Immature natural killer cell (primary cell): ENCODE measurements around the gene ANTKMT. TPM values are rescaled to one million over a fixed set of nuclear protein-coding genes. Genes with fewer than 3 reads are reported as not detected.

ENCODE experiments used
- DNase-seq, 3 donors: peaks; one replicate each; pipeline ENCODE4 v3.0.0; 2022; ENCODE audit warnings: mixed read lengths in 1 of 3
- H3K27ac Mint-ChIP-seq, 6 donors: one replicate each; pipeline ENCODE4 v1.8.0; 2020; ENCODE audit warnings: mixed read lengths in 6 of 6, mild to moderate bottlenecking in 5 of 6, inconsistent platforms in 4 of 6, moderate library complexity in 3 of 6
- H3K27me3 Mint-ChIP-seq, 3 donors: one replicate each; pipeline ENCODE4 v1.8.0; 2020 to 2021; ENCODE audit warnings: low read depth in 3 of 3, mild to moderate bottlenecking in 3 of 3, mixed read lengths in 3 of 3, moderate library complexity in 3 of 3, inconsistent platforms in 1 of 3
- H3K36me3 Mint-ChIP-seq, 3 donors: one replicate each; pipeline ENCODE4 v1.8.0; 2020; ENCODE audit warnings: mixed read lengths in 3 of 3, inconsistent platforms in 2 of 3, mild to moderate bottlenecking in 2 of 3
- H3K4me1 Mint-ChIP-seq, 2 donors: one replicate each; pipeline ENCODE4 v1.8.0; 2020; ENCODE audit warnings: inconsistent platforms in 2 of 2, mild to moderate bottlenecking in 2 of 2, mixed read lengths in 2 of 2, moderate library complexity in 1 of 2
- H3K4me3 Mint-ChIP-seq, 5 donors: one replicate each; pipeline ENCODE4 v1.8.0; 2020; ENCODE audit warnings: mild to moderate bottlenecking in 5 of 5, mixed read lengths in 5 of 5, inconsistent platforms in 3 of 5, moderate library complexity in 3 of 5
- H3K9me3 Mint-ChIP-seq, 6 donors: one replicate each; pipeline ENCODE4 v1.8.0; 2020; ENCODE audit warnings: mild to moderate bottlenecking in 6 of 6, mixed read lengths in 6 of 6, inconsistent platforms in 4 of 6, moderate library complexity in 3 of 6
- polyA plus RNA-seq, 3 donors: library from polyadenylated mRNA; unstranded; fragments of 300-500 nt; fragmentation: Illumina TruSeq; gene quantifications; one replicate each; pipeline ENCODE4 v1.2.3, GENCODE V29; 2021

The ANTKMT gene
- polyA plus RNA-seq, 3 donors from 2014 or later = 71.7 to 110 (median 94.1) TPM

GRCh38 chr16:726438-727290 lies 5.7 kb downstream of the ANTKMT start, which contains the start of the genes CCDC78 and HAGHL:
Gene CCDC78, minus strand, starts transcription at chr16:726443. Its CDS starts 76 bp downstream, at chr16:726367.
Gene HAGHL, plus strand, starts transcription at chr16:727106. Its CDS starts 404 bp downstream, at chr16:727510.
- Mint-ChIP-seq H3K27ac (peak within 1 kb of the TSS; percentile 12 to 51 (median 32)), H3K9me3 (no peaks in the 10 kb centered on the region), H3K36me3 (no peaks in the 10 kb centered on the region), H3K4me3 (peak within 1 kb of the TSS; percentile 69 to 79 (median 76)), H3K4me1 (peaks cover 0 to 1% of the 10 kb centered on the region in 2 donors), H3K27me3 (peaks cover 2 to 10% (median 3%) of the 10 kb centered on the region in 3 donors)
- peak; percentile 68 to 74 (median 73) for DNase-seq

- no peak overlapping the region for H3K27ac Mint-ChIP-seq
Measured at GRCh38 chr16:727291-727977, 6.5 kb downstream of the ANTKMT start.

GRCh38 chr16:728131-728889 lies 7.4 kb downstream of the ANTKMT start:
- H3K4me1 Mint-ChIP-seq = no peaks in the 10 kb centered on the region
- peak; percentile 80 to 85 (median 85) for DNase-seq
- H3K27ac Mint-ChIP-seq = peak overlapping the region in 1 of 6 donors; percentile 20
- no peaks in the 10 kb centered on the region for H3K9me3 Mint-ChIP-seq
- H3K36me3 Mint-ChIP-seq = no peaks in the 10 kb centered on the region
- peak overlapping the region; percentile 33 to 69 (median 62) for H3K4me3 Mint-ChIP-seq
- H3K27me3 Mint-ChIP-seq = peaks cover 2 to 11% (median 3%) of the 10 kb centered on the region in 3 donors

More at GRCh38 chr16:727291-727977, 6.5 kb downstream of the ANTKMT start:
- Mint-ChIP-seq H3K4me1 (peaks cover 0 to 1% of the 10 kb centered on the region in 2 donors), H3K4me3 (peak overlapping the region; percentile 30 to 69 (median 42)), H3K27me3 (peaks cover 2 to 10% (median 3%) of the 10 kb centered on the region in 3 donors), H3K36me3 (no peaks in the 10 kb centered on the region), H3K9me3 (no peaks in the 10 kb centered on the region)
- DNase-seq = peak in 2 of 3 donors; percentile 42

GRCh38 chr16:728890-729744 lies 8.2 kb downstream of the ANTKMT start:
- Mint-ChIP-seq H3K4me3 (peak overlapping the region in 4 of 5 donors; percentile 44 to 70 (median 63)), H3K27me3 (peaks cover 2 to 11% (median 3%) of the 10 kb centered on the region in 3 donors), H3K36me3 (no peaks in the 10 kb centered on the region), H3K4me1 (no peaks in the 10 kb centered on the region), H3K9me3 (no peaks in the 10 kb centered on the region), H3K27ac (peak overlapping the region in 1 of 6 donors; percentile 20)
- DNase-seq = no peak

- Mint-ChIP-seq H3K36me3 (no peaks in the 10 kb centered on the region), H3K27ac (no peak overlapping the region), H3K9me3 (no peaks in the 10 kb centered on the region), H3K27me3 (peaks cover 2 to 11% (median 3%) of the 10 kb centered on the region in 3 donors), H3K4me3 (peak overlapping the region in 1 of 5 donors; percentile 33), H3K4me1 (no peaks in the 10 kb centered on the region)
- no peak for DNase-seq
Measured at GRCh38 chr16:729768-730665, 9.1 kb downstream of the ANTKMT start.

- Mint-ChIP-seq H3K9me3 (no peaks in the 10 kb centered on the region), H3K4me3 (no peak overlapping the region), H3K4me1 (no peaks in the 10 kb centered on the region), H3K27me3 (peaks cover 2 to 11% (median 3%) of the 10 kb centered on the region in 3 donors), H3K36me3 (peaks cover 0 to 2% (median 0%) of the 10 kb centered on the region in 3 donors), H3K27ac (no peak overlapping the region)
- no peak for DNase-seq
Measured at GRCh38 chr16:730666-731509, 9.9 kb downstream of the ANTKMT start.

GRCh38 chr16:732332-732731 lies 11.4 kb downstream of the ANTKMT start:
- Mint-ChIP-seq H3K9me3 (no peaks in the 10 kb centered on the region), H3K36me3 (peaks cover 0 to 7% (median 0%) of the 10 kb centered on the region in 3 donors), H3K4me3 (no peak overlapping the region), H3K27ac (no peak overlapping the region), H3K4me1 (no peaks in the 10 kb centered on the region), H3K27me3 (peaks cover 0 to 8% (median 3%) of the 10 kb centered on the region in 3 donors)
- no peak for DNase-seq

- H3K4me1 Mint-ChIP-seq = peaks cover 0 to under 1% of the 10 kb centered on the region in 2 donors
- no peaks in the 10 kb centered on the region for H3K9me3 Mint-ChIP-seq
- peaks cover 0 to 6% (median 5%) of the 10 kb centered on the region in 3 donors for H3K27me3 Mint-ChIP-seq
- no peak for DNase-seq
- no peak overlapping the region for H3K27ac Mint-ChIP-seq
- H3K4me3 Mint-ChIP-seq = no peak overlapping the region
- H3K36me3 Mint-ChIP-seq = peaks cover 0 to 7% (median 0%) of the 10 kb centered on the region in 3 donors
Measured at GRCh38 chr16:732936-733335, 12.0 kb downstream of the ANTKMT start.

- Mint-ChIP-seq H3K27me3 (peaks cover 0 to 6% (median 5%) of the 10 kb centered on the region in 3 donors), H3K36me3 (peaks cover 0 to 7% (median 0%) of the 10 kb centered on the region in 3 donors), H3K4me3 (no peak overlapping the region), H3K9me3 (no peaks in the 10 kb centered on the region), H3K4me1 (peaks cover 0 to 2% of the 10 kb centered on the region in 2 donors), H3K27ac (no peak overlapping the region)
- DNase-seq = no peak
Measured at GRCh38 chr16:733382-734207, 12.6 kb downstream of the ANTKMT start.

- Mint-ChIP-seq H3K4me1 (peaks cover 4 to 7% of the 10 kb centered on the region in 2 donors), H3K4me3 (no peak overlapping the region), H3K9me3 (no peaks in the 10 kb centered on the region), H3K36me3 (peaks cover 0 to 7% (median 0%) of the 10 kb centered on the region in 3 donors), H3K27ac (no peak overlapping the region), H3K27me3 (peaks cover 0 to 6% (median 5%) of the 10 kb centered on the region in 3 donors)
- DNase-seq = no peak
Measured at GRCh38 chr16:734208-734980, 13.4 kb downstream of the ANTKMT start.
